ENCODE results near the gene KRTAP10-8.

- no peak for TF ChIP-seq ZNF565 (CRISPR knock-in tag; conservative IDR thresholded peaks at IDR 0.05; ENCODE audit: low read depth)
- TF ChIP-seq CREB5 (CRISPR knock-in tag; IDR thresholded peaks at IDR 0.05; ENCODE audit: low read depth): no peak
- no peak for TF ChIP-seq ZNF8 (CRISPR knock-in tag; IDR thresholded peaks at IDR 0.05)
- no peak for TF ChIP-seq TOX (CRISPR knock-in tag; IDR thresholded peaks at IDR 0.05; ENCODE audit: borderline replicate concordance)
Observed at GRCh38 chr21:44590311-44590721, 21.6 kb upstream of the KRTAP10-8 start.

Data from SK-N-SH treated with all-trans-retinoic acid at 6 μM for 48 hours (cell line).